Neural cell (in vitro differentiated cells): Measurements from ENCODE around the gene PRKCA. TPM values are rescaled to one million over a fixed set of nuclear protein-coding genes. Genes with fewer than 3 reads are reported as not detected.

Experiments used
- H2AFZ ChIP-seq: fragments of 200-600, 300-800 bp; sonication (generic), shearing (Covaris generic); 2 replicates; pipeline ENCODE4 v1.6.0; 2014; ENCODE audit warnings: low read depth, mild to moderate bottlenecking, antibody characterized with exemption, low read length, moderate library complexity
- H3F3A ChIP-seq: fragments of 200-600 bp; shearing (Covaris generic); 2 replicates; pipeline ENCODE4 v1.6.1; 2016; ENCODE audit warnings: mild to moderate bottlenecking, moderate library complexity, mixed read lengths, antibody characterized with exemption, low read length; ENCODE audit not compliant: insufficient read depth, poor library complexity, severe bottlenecking
- H3K27ac ChIP-seq: fragments of 200-600, 300-800 bp; sonication (generic), shearing (Covaris generic); 2 replicates; pipeline ENCODE4 v1.5.1; 2014; ENCODE audit warnings: mild to moderate bottlenecking, low read length, moderate library complexity
- H3K27me3 ChIP-seq: fragments of 300-800, 200-600 bp; sonication (generic), shearing (Covaris generic); 2 replicates; pipeline ENCODE4 v1.6.0; 2014; ENCODE audit warnings: mild to moderate bottlenecking, low read depth, low read length, moderate library complexity; ENCODE audit not compliant: insufficient read depth
- H3K36me3 ChIP-seq: fragments of 300-800, 200-600 bp; sonication (generic), shearing (Covaris generic); 2 replicates; pipeline ENCODE4 v1.5.1; 2014; ENCODE audit warnings: mild to moderate bottlenecking, antibody characterized with exemption, low read length, moderate library complexity; ENCODE audit not compliant: insufficient read depth
- H3K4me2 ChIP-seq: fragments of 300-800, 200-600 bp; sonication (generic), shearing (Covaris generic); 2 replicates; pipeline ENCODE4 v1.6.0; 2014; ENCODE audit warnings: mild to moderate bottlenecking, low read length
- H3K4me3 ChIP-seq: fragments of 300-800, 200-600 bp; sonication (generic), shearing (Covaris generic); 2 replicates; pipeline ENCODE4 v1.5.1; 2014; ENCODE audit warnings: mild to moderate bottlenecking, low read length, moderate library complexity
- H3K79me2 ChIP-seq: fragments of 200-600 bp; shearing (Covaris generic); replicated peaks from 2 replicates; pipeline ENCODE4 v1.6.0; 2014; ENCODE audit warnings: mild to moderate bottlenecking, low read length, moderate library complexity; ENCODE audit not compliant: insufficient read depth
- H3K9ac ChIP-seq: fragments of 300-800, 200-600 bp; sonication (generic), shearing (Covaris generic); 2 replicates; pipeline ENCODE4 v1.6.1; 2016; ENCODE audit warnings: mild to moderate bottlenecking, low read length, mixed read lengths
- H3K9me2 ChIP-seq: fragments of 200-600 bp; shearing (Covaris generic); 2 replicates; pipeline ENCODE4 v1.6.1; 2016; ENCODE audit warnings: mild to moderate bottlenecking, low read length, mixed read lengths; ENCODE audit not compliant: insufficient read depth
- H3K9me3 ChIP-seq: fragments of 200-600, 300-800 bp; sonication (generic), shearing (Covaris generic); 2 replicates; pipeline ENCODE4 v1.6.1; 2016; ENCODE audit warnings: mild to moderate bottlenecking, mixed run types, low read length, moderate library complexity, mixed read lengths
- H4K20me1 ChIP-seq: fragments of 200-600 bp; shearing (Covaris generic); 2 replicates; pipeline ENCODE4 v1.6.1; 2016; ENCODE audit warnings: mild to moderate bottlenecking, mixed run types; ENCODE audit not compliant: insufficient read depth
- EP300 ChIP-seq: fragments of 450-650 bp; conservative IDR thresholded peaks from 2 replicates; pipeline ENCODE4 v1.6.1; 2014; ENCODE audit warnings: antibody characterized with exemption, mild to moderate bottlenecking, moderate library complexity; ENCODE audit not compliant: poor library complexity, severe bottlenecking
- EZH2 ChIP-seq: fragments of 200-600, 300-800 bp; shearing (Covaris generic), sonication (generic); IDR thresholded peaks from 2 replicates; pipeline ENCODE4 v1.6.1; 2014; ENCODE audit warnings: antibody characterized with exemption, low read length, borderline replicate concordance, mild to moderate bottlenecking; ENCODE audit not compliant: insufficient read depth, poor library complexity, severe bottlenecking
- MXI1 ChIP-seq: fragments of 450-650 bp; conservative IDR thresholded peaks from 2 replicates; pipeline ENCODE4 v1.6.1; 2014; ENCODE audit warnings: antibody characterized with exemption, mild to moderate bottlenecking; ENCODE audit not compliant: poor library complexity, severe bottlenecking
- POLR2AphosphoS5 ChIP-seq: IDR thresholded peaks from 2 replicates; pipeline ENCODE4 v1.6.1; 2012
- RAD21 ChIP-seq: fragments of 450-650 bp; conservative IDR thresholded peaks from 2 replicates; pipeline ENCODE4 v1.6.1; 2014; ENCODE audit warnings: antibody characterized with exemption, mild to moderate bottlenecking, moderate library complexity
- SMC3 ChIP-seq: fragments of 450-650 bp; conservative IDR thresholded peaks from 2 replicates; pipeline ENCODE4 v1.6.1; 2014; ENCODE audit warnings: antibody characterized with exemption, mild to moderate bottlenecking, moderate library complexity; ENCODE audit not compliant: poor library complexity
- TAF1 ChIP-seq: IDR thresholded peaks from 2 replicates; pipeline ENCODE4 v1.6.1; 2012; ENCODE audit warnings: low read depth
- polyA plus RNA-seq: library from polyadenylated mRNA; depleted of rRNA; stranded (reverse); fragments of >200 nt; gene quantifications from 2 replicates; pipeline ENCODE4 v1.2.3, GENCODE V29; 2014
- TF ChIP-seq, protein P1 (sequence below): IDR thresholded peaks from 2 replicates; pipeline ENCODE4 v1.6.1; 2012; ENCODE audit warnings: borderline replicate concordance
- TF ChIP-seq, protein P2 (sequence below): fragments of 450-650 bp; IDR thresholded peaks from 2 replicates; pipeline ENCODE4 v1.5.1; 2014; ENCODE audit warnings: antibody characterized with exemption, mild to moderate bottlenecking, moderate library complexity; ENCODE audit not compliant: poor library complexity, severe bottlenecking

Gene PRKCA
- polyA plus RNA-seq, 1 donor from 2014 or later, result 5.9 TPM

DNA sequence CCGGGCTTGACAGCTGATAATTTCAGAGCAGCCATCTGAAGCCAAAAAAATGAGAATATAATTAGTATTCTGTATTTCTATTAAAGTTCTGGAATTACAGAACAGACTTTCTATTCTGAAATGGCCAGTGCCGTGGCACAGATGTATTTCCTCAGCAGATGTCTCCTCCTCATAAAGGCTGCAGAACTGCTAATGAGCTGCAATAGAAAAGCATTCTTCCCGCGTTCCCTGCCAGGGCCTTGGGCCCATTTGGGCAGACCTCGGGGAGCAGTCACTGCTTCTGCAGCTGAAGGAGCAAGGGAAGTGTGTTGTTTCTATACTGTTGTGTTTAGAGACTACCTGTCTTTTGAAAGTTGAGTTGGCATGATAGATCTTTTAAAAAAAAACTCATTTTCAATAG, 379.9 kb downstream of the PRKCA start:
- Histone ChIP-seq H3K9me3 (peaks cover 4% of the 10 kb centered on the region), H3K4me2 (no peak overlapping the region), H4K20me1 (no peaks in the 10 kb centered on the region), H3K79me2 (no peaks in the 10 kb centered on the region), H2AFZ (no peak overlapping the region), H3K9ac (no peak overlapping the region), H3K9me2 (no peaks in the 10 kb centered on the region), H3K4me3 (no peak overlapping the region), H3K27ac (no peak overlapping the region), H3K27me3 (no peaks in the 10 kb centered on the region), H3K36me3 (no peaks in the 10 kb centered on the region), H3F3A (no peaks in the 10 kb centered on the region)
- TF ChIP-seq RAD21 (no peak), MXI1 (no peak), EZH2 (no peak), SMC3 (no peak), POLR2AphosphoS5 (no peak), EP300 (no peak), TAF1 (no peak)
- TF ChIP-seq, protein P1, sequence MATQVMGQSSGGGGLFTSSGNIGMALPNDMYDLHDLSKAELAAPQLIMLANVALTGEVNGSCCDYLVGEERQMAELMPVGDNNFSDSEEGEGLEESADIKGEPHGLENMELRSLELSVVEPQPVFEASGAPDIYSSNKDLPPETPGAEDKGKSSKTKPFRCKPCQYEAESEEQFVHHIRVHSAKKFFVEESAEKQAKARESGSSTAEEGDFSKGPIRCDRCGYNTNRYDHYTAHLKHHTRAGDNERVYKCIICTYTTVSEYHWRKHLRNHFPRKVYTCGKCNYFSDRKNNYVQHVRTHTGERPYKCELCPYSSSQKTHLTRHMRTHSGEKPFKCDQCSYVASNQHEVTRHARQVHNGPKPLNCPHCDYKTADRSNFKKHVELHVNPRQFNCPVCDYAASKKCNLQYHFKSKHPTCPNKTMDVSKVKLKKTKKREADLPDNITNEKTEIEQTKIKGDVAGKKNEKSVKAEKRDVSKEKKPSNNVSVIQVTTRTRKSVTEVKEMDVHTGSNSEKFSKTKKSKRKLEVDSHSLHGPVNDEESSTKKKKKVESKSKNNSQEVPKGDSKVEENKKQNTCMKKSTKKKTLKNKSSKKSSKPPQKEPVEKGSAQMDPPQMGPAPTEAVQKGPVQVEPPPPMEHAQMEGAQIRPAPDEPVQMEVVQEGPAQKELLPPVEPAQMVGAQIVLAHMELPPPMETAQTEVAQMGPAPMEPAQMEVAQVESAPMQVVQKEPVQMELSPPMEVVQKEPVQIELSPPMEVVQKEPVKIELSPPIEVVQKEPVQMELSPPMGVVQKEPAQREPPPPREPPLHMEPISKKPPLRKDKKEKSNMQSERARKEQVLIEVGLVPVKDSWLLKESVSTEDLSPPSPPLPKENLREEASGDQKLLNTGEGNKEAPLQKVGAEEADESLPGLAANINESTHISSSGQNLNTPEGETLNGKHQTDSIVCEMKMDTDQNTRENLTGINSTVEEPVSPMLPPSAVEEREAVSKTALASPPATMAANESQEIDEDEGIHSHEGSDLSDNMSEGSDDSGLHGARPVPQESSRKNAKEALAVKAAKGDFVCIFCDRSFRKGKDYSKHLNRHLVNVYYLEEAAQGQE, result no peak
- TF ChIP-seq, protein P2, sequence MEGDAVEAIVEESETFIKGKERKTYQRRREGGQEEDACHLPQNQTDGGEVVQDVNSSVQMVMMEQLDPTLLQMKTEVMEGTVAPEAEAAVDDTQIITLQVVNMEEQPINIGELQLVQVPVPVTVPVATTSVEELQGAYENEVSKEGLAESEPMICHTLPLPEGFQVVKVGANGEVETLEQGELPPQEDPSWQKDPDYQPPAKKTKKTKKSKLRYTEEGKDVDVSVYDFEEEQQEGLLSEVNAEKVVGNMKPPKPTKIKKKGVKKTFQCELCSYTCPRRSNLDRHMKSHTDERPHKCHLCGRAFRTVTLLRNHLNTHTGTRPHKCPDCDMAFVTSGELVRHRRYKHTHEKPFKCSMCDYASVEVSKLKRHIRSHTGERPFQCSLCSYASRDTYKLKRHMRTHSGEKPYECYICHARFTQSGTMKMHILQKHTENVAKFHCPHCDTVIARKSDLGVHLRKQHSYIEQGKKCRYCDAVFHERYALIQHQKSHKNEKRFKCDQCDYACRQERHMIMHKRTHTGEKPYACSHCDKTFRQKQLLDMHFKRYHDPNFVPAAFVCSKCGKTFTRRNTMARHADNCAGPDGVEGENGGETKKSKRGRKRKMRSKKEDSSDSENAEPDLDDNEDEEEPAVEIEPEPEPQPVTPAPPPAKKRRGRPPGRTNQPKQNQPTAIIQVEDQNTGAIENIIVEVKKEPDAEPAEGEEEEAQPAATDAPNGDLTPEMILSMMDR, result no peak

DNA sequence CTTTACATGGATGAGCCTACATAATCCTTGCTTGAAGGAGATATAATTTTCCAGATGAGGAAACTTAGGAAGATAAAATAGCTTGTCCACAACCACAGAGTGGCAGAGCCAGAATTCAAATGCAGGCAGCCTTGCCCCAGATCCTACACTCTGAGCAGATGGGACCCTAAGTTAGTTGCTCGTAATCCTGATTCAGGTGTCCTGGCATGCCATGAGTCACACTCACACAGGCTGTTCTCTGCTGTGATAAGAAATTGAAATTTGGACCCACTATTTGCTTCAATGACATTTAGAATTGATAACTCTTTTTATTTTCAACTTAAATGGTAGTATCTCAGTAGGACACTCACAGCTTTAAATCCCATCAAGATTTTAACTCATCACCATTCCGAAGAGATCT, 381.8 kb downstream of the PRKCA start:
- H3F3A ChIP-seq, result no peaks in the 10 kb centered on the region
- H2AFZ ChIP-seq, result no peak overlapping the region
- H3K4me3 ChIP-seq, result no peak overlapping the region
- H3K9me3 ChIP-seq, result no peaks in the 10 kb centered on the region
- no peaks in the 10 kb centered on the region for H3K79me2 ChIP-seq
- TF ChIP-seq MXI1, result no peak
- TF ChIP-seq EZH2, result no peak
- TF ChIP-seq, protein P1, result no peak
- TF ChIP-seq EP300, result no peak
- TF ChIP-seq SMC3, result no peak
- TF ChIP-seq POLR2AphosphoS5, result no peak
- no peak overlapping the region for H3K27ac ChIP-seq
- no peaks in the 10 kb centered on the region for H4K20me1 ChIP-seq
- no peak overlapping the region for H3K4me2 ChIP-seq
- no peaks in the 10 kb centered on the region for H3K36me3 ChIP-seq
- no peaks in the 10 kb centered on the region for H3K27me3 ChIP-seq
- no peaks in the 10 kb centered on the region for H3K9me2 ChIP-seq
- H3K9ac ChIP-seq, result no peak overlapping the region
